ENCODE measurements around the gene USP17L13.
"Not testable (repeated sequence)": the region's sequence is repeated elsewhere in the genome, so short reads cannot be mapped to it uniquely, and the experiment has no call there.

The USP17L13 gene, protein sequence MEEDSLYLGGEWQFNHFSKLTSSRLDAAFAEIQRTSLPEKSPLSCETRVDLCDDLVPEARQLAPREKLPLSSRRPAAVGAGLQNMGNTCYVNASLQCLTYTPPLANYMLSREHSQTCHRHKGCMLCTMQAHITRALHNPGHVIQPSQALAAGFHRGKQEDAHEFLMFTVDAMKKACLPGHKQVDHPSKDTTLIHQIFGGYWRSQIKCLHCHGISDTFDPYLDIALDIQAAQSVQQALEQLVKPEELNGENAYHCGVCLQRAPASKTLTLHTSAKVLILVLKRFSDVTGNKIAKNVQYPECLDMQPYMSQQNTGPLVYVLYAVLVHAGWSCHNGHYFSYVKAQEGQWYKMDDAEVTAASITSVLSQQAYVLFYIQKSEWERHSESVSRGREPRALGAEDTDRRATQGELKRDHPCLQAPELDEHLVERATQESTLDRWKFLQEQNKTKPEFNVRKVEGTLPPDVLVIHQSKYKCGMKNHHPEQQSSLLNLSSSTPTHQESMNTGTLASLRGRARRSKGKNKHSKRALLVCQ

DNA sequence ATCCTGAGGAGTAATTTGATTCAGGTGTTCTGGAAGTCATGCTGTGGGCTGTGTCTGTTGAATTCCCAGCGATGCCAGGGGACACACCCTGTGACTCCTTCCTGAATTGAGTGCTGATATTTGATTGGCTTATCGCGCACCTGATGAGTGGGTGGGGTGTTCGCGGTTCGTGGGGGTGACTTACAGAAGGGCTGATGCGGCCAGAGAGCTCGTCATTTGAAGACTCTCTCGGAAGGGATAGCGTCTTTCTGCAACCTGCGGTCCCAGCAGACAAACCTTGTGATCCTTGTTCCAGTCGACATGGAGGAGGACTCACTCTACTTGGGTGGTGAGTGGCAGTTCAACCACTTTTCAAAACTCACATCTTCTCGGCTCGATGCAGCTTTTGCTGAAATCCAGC is at the start of gene USP17L13:
TSS of gene USP17L13 (plus strand) at position 301 of the 400 bp plus-strand sequence. CDS start at position 301, 0 bp downstream.
- not testable (repeated sequence) for H3K27ac ChIP-seq (ENCODE audit: low read depth, low read length, poor library complexity, severe bottlenecking); H4K20me1 ChIP-seq (ENCODE audit: insufficient read depth, low read length); H3K4me2 ChIP-seq (ENCODE audit: low read length); H3K9me3 ChIP-seq (ENCODE audit: low read length); H3K79me2 ChIP-seq (ENCODE audit: insufficient read depth, low read length); H2AFZ ChIP-seq (ENCODE audit: low read length); H3K9ac ChIP-seq (ENCODE audit: low read length); H3F3A ChIP-seq (ENCODE audit: insufficient read depth, low read length); H3K4me3 ChIP-seq (ENCODE audit: low read depth, low read length, poor library complexity, severe bottlenecking); H3K36me3 ChIP-seq (ENCODE audit: insufficient read depth, low read length); H3K27me3 ChIP-seq (ENCODE audit: insufficient read depth, low read length); H3K4me1 ChIP-seq (ENCODE audit: insufficient read depth, low read length, severe bottlenecking); H3K9me2 ChIP-seq (ENCODE audit: low read depth, low read length)

DNA sequence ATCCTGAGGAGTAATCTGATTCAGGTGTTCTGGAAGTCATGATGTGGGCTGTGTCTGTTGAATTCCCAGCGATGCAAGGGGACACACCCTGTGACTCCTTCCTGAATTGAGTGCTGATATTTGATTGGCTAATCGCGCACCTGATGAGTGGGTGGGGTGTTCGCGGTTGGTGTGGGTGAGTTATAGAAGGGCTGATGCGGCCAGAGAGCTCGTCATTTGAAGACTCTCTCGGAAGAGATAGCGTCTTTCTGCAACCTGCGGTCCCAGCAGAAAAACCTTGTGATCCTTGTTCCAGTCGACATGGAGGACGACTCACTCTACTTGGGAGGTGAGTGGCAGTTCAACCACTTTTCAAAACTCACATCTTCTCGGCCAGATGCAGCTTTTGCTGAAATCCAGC is 14.3 kb upstream of the USP17L13 start, which contains the start of gene USP17L10:
TSS of gene USP17L10 (plus strand) at position 301 of the 400 bp plus-strand sequence. CDS start at position 301, 0 bp downstream.
- H3F3A ChIP-seq (ENCODE audit: insufficient read depth, low read length); H3K4me3 ChIP-seq (ENCODE audit: low read depth, low read length, poor library complexity, severe bottlenecking); H2AFZ ChIP-seq (ENCODE audit: low read length); H3K27me3 ChIP-seq (ENCODE audit: insufficient read depth, low read length); H3K79me2 ChIP-seq (ENCODE audit: insufficient read depth, low read length); H3K9me3 ChIP-seq (ENCODE audit: low read length); H3K4me2 ChIP-seq (ENCODE audit: low read length); H3K9me2 ChIP-seq (ENCODE audit: low read depth, low read length); H3K27ac ChIP-seq (ENCODE audit: low read depth, low read length, poor library complexity, severe bottlenecking); H3K36me3 ChIP-seq (ENCODE audit: insufficient read depth, low read length); H3K9ac ChIP-seq (ENCODE audit: low read length); H4K20me1 ChIP-seq (ENCODE audit: insufficient read depth, low read length); H3K4me1 ChIP-seq (ENCODE audit: insufficient read depth, low read length, severe bottlenecking): not testable (repeated sequence)

DNA sequence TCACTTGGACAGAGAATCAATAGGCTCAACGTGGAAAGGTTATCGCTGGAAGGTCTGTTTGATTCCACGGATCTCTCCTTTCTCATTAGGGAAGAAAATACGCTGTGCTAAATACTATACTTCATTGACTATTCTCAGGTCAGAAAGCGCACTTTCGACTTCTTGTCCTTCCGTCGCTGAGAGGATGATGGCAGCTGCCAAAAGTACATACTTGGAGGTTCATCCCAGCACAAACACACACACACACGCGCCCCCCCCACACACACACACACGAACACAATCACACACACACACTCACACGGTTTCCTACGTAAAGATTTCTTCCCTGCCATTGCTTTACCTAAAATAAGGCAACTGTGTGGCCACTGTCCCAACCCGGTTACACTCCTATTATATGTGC is 10.0 kb upstream of the USP17L13 start:
- H3K9ac ChIP-seq (ENCODE audit: low read length); H3K9me3 ChIP-seq (ENCODE audit: low read length); H3K36me3 ChIP-seq (ENCODE audit: insufficient read depth, low read length); H2AFZ ChIP-seq (ENCODE audit: low read length); H3K4me1 ChIP-seq (ENCODE audit: insufficient read depth, low read length, severe bottlenecking); H3K27me3 ChIP-seq (ENCODE audit: insufficient read depth, low read length); H3K4me3 ChIP-seq (ENCODE audit: low read depth, low read length, poor library complexity, severe bottlenecking); H3K27ac ChIP-seq (ENCODE audit: low read depth, low read length, poor library complexity, severe bottlenecking); H3F3A ChIP-seq (ENCODE audit: insufficient read depth, low read length); H3K9me2 ChIP-seq (ENCODE audit: low read depth, low read length); H3K79me2 ChIP-seq (ENCODE audit: insufficient read depth, low read length); H4K20me1 ChIP-seq (ENCODE audit: insufficient read depth, low read length); H3K4me2 ChIP-seq (ENCODE audit: low read length): not testable (repeated sequence)

DNA sequence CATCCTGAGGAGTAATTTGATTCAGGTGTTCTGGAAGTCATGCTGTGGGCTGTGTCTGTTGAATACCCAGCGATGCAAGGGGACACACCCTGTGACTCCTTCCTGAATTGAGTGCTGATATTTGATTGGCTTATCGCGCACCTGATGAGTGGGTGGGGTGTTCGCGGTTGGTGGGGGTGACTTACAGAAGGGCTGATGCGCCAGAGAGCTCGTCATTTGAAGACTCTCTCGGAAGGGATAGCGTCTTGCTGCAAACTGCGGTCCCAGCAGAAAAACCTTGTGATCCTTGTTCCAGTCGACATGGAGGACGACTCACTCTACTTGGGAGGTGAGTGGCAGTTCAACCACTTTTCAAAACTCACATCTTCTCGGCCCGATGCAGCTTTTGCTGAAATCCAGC is 9.6 kb upstream of the USP17L13 start, which contains the start of gene USP17L11:
TSS of gene USP17L11 (plus strand) at position 301 of the 400 bp plus-strand sequence. CDS start at position 301, 0 bp downstream.
- not testable (repeated sequence) for H3K4me1 ChIP-seq (ENCODE audit: insufficient read depth, low read length, severe bottlenecking); H3K9me3 ChIP-seq (ENCODE audit: low read length); H3K36me3 ChIP-seq (ENCODE audit: insufficient read depth, low read length); H4K20me1 ChIP-seq (ENCODE audit: insufficient read depth, low read length); H3K4me3 ChIP-seq (ENCODE audit: low read depth, low read length, poor library complexity, severe bottlenecking); H3K79me2 ChIP-seq (ENCODE audit: insufficient read depth, low read length); H3K9ac ChIP-seq (ENCODE audit: low read length); H3K27ac ChIP-seq (ENCODE audit: low read depth, low read length, poor library complexity, severe bottlenecking); H3K9me2 ChIP-seq (ENCODE audit: low read depth, low read length); H3F3A ChIP-seq (ENCODE audit: insufficient read depth, low read length); H3K27me3 ChIP-seq (ENCODE audit: insufficient read depth, low read length); H2AFZ ChIP-seq (ENCODE audit: low read length); H3K4me2 ChIP-seq (ENCODE audit: low read length)

DNA sequence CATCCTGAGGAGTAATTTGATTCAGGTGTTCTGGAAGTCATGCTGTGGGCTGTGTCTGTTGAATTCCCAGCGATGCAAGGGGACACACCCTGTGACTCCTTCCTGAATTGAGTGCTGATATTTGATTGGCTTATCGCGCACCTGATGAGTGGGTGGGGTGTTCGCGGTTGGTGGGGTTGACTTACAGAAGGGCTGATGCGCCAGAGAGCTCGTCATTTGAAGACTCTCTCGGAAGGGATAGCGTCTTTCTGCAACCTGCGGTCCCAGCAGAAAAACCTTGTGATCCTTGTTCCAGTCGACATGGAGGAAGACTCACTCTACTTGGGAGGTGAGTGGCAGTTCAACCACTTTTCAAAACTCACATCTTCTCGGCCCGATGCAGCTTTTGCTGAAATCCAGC is 4.8 kb upstream of the USP17L13 start, which contains the start of gene USP17L12:
TSS of gene USP17L12 (plus strand) at position 301 of the 400 bp plus-strand sequence. CDS start at position 301, 0 bp downstream.
- H3K36me3 ChIP-seq (ENCODE audit: insufficient read depth, low read length); H3K9ac ChIP-seq (ENCODE audit: low read length); H3K4me3 ChIP-seq (ENCODE audit: low read depth, low read length, poor library complexity, severe bottlenecking); H3K9me2 ChIP-seq (ENCODE audit: low read depth, low read length); H2AFZ ChIP-seq (ENCODE audit: low read length); H3K27ac ChIP-seq (ENCODE audit: low read depth, low read length, poor library complexity, severe bottlenecking); H3K9me3 ChIP-seq (ENCODE audit: low read length); H3K4me1 ChIP-seq (ENCODE audit: insufficient read depth, low read length, severe bottlenecking); H4K20me1 ChIP-seq (ENCODE audit: insufficient read depth, low read length); H3K27me3 ChIP-seq (ENCODE audit: insufficient read depth, low read length); H3K4me2 ChIP-seq (ENCODE audit: low read length); H3K79me2 ChIP-seq (ENCODE audit: insufficient read depth, low read length); H3F3A ChIP-seq (ENCODE audit: insufficient read depth, low read length): not testable (repeated sequence)

DNA sequence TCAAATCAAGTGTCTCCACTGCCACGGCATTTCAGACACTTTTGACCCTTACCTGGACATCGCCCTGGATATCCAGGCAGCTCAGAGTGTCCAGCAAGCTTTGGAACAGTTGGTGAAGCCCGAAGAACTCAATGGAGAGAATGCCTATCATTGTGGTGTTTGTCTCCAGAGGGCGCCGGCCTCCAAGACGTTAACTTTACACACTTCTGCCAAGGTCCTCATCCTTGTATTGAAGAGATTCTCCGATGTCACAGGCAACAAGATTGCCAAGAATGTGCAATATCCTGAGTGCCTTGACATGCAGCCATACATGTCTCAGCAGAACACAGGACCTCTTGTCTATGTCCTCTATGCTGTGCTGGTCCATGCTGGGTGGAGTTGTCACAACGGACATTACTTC is 5.6 kb downstream of the USP17L13 start:
- H3K27ac ChIP-seq (ENCODE audit: low read depth, low read length, poor library complexity, severe bottlenecking); H3K4me1 ChIP-seq (ENCODE audit: insufficient read depth, low read length, severe bottlenecking); H3K9me2 ChIP-seq (ENCODE audit: low read depth, low read length); H4K20me1 ChIP-seq (ENCODE audit: insufficient read depth, low read length); H2AFZ ChIP-seq (ENCODE audit: low read length); H3K9me3 ChIP-seq (ENCODE audit: low read length); H3K4me2 ChIP-seq (ENCODE audit: low read length); H3K9ac ChIP-seq (ENCODE audit: low read length); H3K36me3 ChIP-seq (ENCODE audit: insufficient read depth, low read length); H3K79me2 ChIP-seq (ENCODE audit: insufficient read depth, low read length); H3K4me3 ChIP-seq (ENCODE audit: low read depth, low read length, poor library complexity, severe bottlenecking); H3F3A ChIP-seq (ENCODE audit: insufficient read depth, low read length); H3K27me3 ChIP-seq (ENCODE audit: insufficient read depth, low read length): not testable (repeated sequence)

DNA sequence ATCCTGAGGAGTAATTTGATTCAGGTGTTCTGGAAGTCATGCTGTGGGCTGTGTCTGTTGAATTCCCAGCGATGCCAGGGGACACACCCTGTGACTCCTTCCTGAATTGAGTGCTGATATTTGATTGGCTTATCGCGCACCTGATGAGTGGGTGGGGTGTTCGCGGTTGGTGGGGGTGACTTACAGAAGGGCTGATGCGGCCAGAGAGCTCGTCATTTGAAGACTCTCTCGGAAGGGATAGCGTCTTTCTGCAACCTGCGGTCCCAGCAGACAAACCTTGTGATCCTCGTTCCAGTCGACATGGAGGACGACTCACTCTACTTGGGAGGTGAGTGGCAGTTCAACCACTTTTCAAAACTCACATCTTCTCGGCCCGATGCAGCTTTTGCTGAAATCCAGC is 9.4 kb downstream of the USP17L13 start, which contains the start of gene USP17L15:
TSS of gene USP17L15 (plus strand) at position 301 of the 400 bp plus-strand sequence. CDS start at position 301, 0 bp downstream.
- not testable (repeated sequence) for H3K9me2 ChIP-seq (ENCODE audit: low read depth, low read length); H3K4me2 ChIP-seq (ENCODE audit: low read length); H3K27me3 ChIP-seq (ENCODE audit: insufficient read depth, low read length); H3K36me3 ChIP-seq (ENCODE audit: insufficient read depth, low read length); H3K9me3 ChIP-seq (ENCODE audit: low read length); H3K79me2 ChIP-seq (ENCODE audit: insufficient read depth, low read length); H3F3A ChIP-seq (ENCODE audit: insufficient read depth, low read length); H3K4me3 ChIP-seq (ENCODE audit: low read depth, low read length, poor library complexity, severe bottlenecking); H3K4me1 ChIP-seq (ENCODE audit: insufficient read depth, low read length, severe bottlenecking); H2AFZ ChIP-seq (ENCODE audit: low read length); H4K20me1 ChIP-seq (ENCODE audit: insufficient read depth, low read length); H3K9ac ChIP-seq (ENCODE audit: low read length); H3K27ac ChIP-seq (ENCODE audit: low read depth, low read length, poor library complexity, severe bottlenecking)

Measured in OCI-LY1 (cell line).